ENCODE data around the gene TRAPPC13. TPM values are rescaled to one million over a fixed set of nuclear protein-coding genes. Genes with fewer than 3 reads are reported as not detected.

TRAPPC13 gene
- total and polyA plus RNA-seq, 2 of the 13 experiments (the other 11 are each of a cell fraction or from before 2014, with no cell fraction given) = 8.4 to 19.6 TPM

GRCh38 chr5:65624571-65625555 is at the start of gene TRAPPC13, which contains the start of gene SHLD3 (continued):
- TF ChIP-seq ZBTB40 (IDR thresholded peaks at IDR 0.05) (no peak; the same call in 1 of the 2 replicates), ZBTB40 (CRISPR knock-in tag; IDR thresholded peaks at IDR 0.05) (peak; percentile 70), NFYC (CRISPR knock-in tag; IDR thresholded peaks at IDR 0.05) (0 out of 2 replicates have a peak, but pooled peaks have one; percentile 15), GABPA (IDR thresholded peaks at IDR 0.05; ENCODE audit: low read depth, low read length) (peak; percentile 62), GABPA (CRISPR knock-in tag; IDR thresholded peaks at IDR 0.05; ENCODE audit: low read depth) (peak; percentile 94), POGK (CRISPR knock-in tag; conservative IDR thresholded peaks at IDR 0.05) (0 out of 2 replicates have a peak, but pooled peaks have one; percentile 15), RBFOX2 (IDR thresholded peaks at IDR 0.05; ENCODE audit: low read depth, low read length) (0 out of 2 replicates have a peak, but pooled peaks have one; percentile 30), TOPORS (CRISPR knock-in tag; IDR thresholded peaks at IDR 0.05) (no peak), ZNF639 (CRISPR knock-in tag; conservative IDR thresholded peaks at IDR 0.05) (no peak; the same call in 1 of the 2 replicates), ZFP90 (CRISPR knock-in tag; IDR thresholded peaks at IDR 0.05; ENCODE audit: borderline replicate concordance) (no peak), ISL2 (CRISPR knock-in tag; IDR thresholded peaks at IDR 0.05) (0 out of 2 replicates have a peak, but pooled peaks have one; percentile 36), YY1 (IDR thresholded peaks at IDR 0.05; ENCODE audit: insufficient read depth, insufficient replicate concordance, low read depth, low read length) (peak; percentile 82), KLF6 (CRISPR knock-in tag; IDR thresholded peaks at IDR 0.05) (0 out of 2 replicates have a peak, but pooled peaks have one; percentile 53), SMARCC2 (IDR thresholded peaks at IDR 0.05) (no peak)
